HL-60 (cell line): ENCODE results near the gene KLHL3.

Experiments
- CTCF ChIP-seq: IDR thresholded peaks from one replicate; pipeline ENCODE4 v1.5.1; 2011; ENCODE audit warnings: low read length, control low read depth, inconsistent platforms; ENCODE audit not compliant: insufficient read depth
- GABPA ChIP-seq: IDR thresholded peaks from 2 replicates; pipeline ENCODE4 v1.6.1; 2012; ENCODE audit warnings: low read depth
- REST ChIP-seq: IDR thresholded peaks from 2 replicates; pipeline ENCODE4 v1.6.1; 2012; ENCODE audit warnings: low read depth; ENCODE audit not compliant: insufficient replicate concordance
- SPI1 ChIP-seq: IDR thresholded peaks from 2 replicates; pipeline ENCODE4 v1.6.1; 2012; ENCODE audit warnings: low read depth, mild to moderate bottlenecking, borderline replicate concordance

- TF ChIP-seq CTCF (no peak), REST (no peak), SPI1 (no peak), GABPA (no peak)
Observed at GRCh38 chr5:137631453-137631852, 104.4 kb downstream of the KLHL3 start.
